Endometrium (tissue), 2 donors: ENCODE data around the gene HOXD3.

Experiments
- FAIRE-seq: peaks from 2 replicates; lab custom pipeline; 2012; peaks lifted over from hg19 to GRCh38; lab: Jason Lieb, UNC
- donor health status: control.
- donor health status: control.

HOXD3 gene

GRCh38 chr2:176121190-176122051, 35.7 kb upstream of the HOXD3 start:
- no peak for FAIRE-seq

- FAIRE-seq, result no peak
Measured at GRCh38 chr2:176122052-176122682, 34.9 kb upstream of the HOXD3 start.

DNA sequence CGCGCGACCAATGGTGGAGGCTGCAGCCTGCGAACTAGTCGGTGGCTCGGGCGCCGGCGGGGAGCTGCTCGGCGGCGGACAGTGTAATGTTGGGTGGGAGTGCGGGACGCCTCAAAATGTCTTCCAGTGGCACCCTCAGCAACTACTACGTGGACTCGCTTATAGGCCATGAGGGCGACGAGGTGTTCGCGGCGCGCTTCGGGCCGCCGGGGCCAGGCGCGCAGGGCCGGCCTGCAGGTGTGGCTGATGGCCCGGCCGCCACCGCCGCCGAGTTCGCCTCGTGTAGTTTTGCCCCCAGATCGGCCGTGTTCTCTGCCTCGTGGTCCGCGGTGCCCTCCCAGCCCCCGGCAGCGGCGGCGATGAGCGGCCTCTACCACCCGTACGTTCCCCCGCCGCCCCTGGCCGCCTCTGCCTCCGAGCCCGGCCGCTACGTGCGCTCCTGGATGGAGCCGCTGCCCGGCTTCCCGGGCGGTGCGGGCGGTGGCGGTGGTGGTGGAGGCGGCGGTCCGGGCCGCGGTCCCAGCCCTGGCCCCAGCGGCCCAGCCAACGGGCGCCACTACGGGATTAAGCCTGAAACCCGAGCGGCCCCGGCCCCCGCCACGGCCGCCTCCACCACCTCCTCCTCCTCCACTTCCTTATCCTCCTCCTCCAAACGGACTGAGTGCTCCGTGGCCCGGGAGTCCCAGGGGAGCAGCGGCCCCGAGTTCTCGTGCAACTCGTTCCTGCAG, 34.3 kb upstream of the HOXD3 start, which contains the start of gene HOXD9:
Gene HOXD9, plus strand, starts transcription at position 37 of the 728 bp plus-strand sequence. Its CDS starts 50 bp downstream, at position 87.
- FAIRE-seq, result no peak

GRCh38 chr2:176123411-176124109, 33.5 kb upstream of the HOXD3 start:
- FAIRE-seq, result no peak

- FAIRE-seq, result no peak
Measured at GRCh38 chr2:176124110-176124946, 32.8 kb upstream of the HOXD3 start.

DNA sequence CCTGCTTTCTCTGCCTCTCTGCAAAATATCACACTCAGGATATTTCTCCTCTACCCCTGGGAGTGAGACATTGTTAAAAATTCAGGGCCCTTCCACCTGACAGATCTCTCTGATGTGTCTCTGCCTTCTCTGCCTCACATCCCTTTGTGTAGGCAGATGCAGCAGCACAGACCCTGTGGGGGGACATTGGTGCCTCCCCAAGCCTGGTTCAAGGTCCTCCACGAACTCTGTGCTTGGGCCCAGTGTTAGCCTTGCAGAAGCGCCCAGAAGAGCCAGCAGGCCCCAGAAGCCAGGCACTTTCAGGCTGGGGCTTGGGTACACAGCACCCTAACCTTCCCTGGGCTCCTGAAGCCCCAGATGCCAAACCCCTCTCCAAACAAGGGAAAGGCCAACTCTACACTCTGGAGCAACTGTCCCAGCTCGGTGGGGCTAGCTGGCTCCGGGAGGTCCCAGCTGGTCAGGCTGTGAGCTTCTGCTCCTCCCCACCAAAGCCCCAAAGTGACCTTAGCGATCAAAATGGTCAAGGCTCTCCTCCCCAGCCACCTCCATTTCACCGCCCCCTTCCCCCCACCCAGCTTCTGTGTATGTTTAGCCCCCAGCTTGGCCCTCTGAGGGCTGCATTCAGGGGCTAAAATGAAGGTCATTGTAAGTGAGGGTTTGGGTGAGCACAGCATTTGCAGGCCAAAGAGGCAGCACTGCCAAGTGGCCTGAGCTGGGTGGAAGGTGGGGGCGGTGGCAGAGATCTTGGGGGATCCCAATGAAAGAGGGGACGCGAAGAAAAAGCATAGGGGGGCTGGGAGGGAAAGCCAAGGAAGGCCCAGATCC, 31.9 kb upstream of the HOXD3 start:
- no peak for FAIRE-seq

GRCh38 chr2:176125772-176126054, 31.4 kb upstream of the HOXD3 start:
- FAIRE-seq, result no peak

DNA sequence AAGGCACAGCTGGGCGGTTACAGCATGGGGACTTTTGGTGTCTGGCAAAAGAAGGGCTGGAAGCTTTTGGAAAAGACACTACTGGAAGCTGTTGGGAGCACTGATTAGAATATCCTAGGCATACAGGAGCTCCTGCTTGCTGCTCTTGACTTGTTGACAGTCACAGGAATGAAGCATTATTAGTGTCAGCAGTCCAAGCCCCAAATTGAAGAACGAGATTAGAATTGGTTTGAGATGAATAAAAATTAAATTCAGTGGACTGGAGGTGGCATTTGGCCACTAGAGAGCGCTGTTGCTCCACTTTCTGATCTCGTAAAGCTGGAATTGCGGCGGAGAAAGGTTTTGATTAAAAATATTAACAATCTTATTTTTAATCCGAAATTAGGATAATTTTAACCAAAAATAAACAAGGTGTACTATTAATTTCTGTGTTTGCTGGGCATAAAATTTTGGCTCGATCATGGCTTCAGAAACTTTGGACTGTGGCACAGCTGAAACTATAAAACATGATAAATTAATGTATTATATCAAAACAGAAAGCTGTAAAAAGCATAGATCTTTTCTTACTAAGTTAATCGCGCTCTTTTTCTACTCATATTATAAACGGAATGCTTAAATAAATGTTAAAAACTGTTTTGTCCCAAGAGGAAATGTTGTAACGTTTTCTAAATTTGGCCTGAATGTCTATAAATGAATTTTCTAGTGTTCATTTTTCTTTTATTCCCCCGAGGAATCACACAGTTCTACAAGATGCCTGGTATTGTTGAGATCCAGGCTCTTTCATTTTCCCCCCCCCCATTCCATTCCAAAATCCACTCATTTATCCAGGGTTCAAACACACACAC, 30.0 kb upstream of the HOXD3 start:
- FAIRE-seq, result peak; percentile 88

GRCh38 chr2:176127774-176128072, 29.4 kb upstream of the HOXD3 start:
- FAIRE-seq, result no peak

GRCh38 chr2:176128172-176128981, 28.7 kb upstream of the HOXD3 start:
- FAIRE-seq, result no peak

GRCh38 chr2:176128982-176129796, 27.9 kb upstream of the HOXD3 start, which contains the start of gene HOXD8:
HOXD8 (plus strand) TSS chr2:176129705; CDS start chr2:176130367, 662 bp downstream.
- FAIRE-seq, result no peak

- FAIRE-seq, result no peak
Measured at GRCh38 chr2:176129813-176130146, 27.3 kb upstream of the HOXD3 start.

GRCh38 chr2:176130147-176130956, 26.8 kb upstream of the HOXD3 start:
- no peak for FAIRE-seq

DNA sequence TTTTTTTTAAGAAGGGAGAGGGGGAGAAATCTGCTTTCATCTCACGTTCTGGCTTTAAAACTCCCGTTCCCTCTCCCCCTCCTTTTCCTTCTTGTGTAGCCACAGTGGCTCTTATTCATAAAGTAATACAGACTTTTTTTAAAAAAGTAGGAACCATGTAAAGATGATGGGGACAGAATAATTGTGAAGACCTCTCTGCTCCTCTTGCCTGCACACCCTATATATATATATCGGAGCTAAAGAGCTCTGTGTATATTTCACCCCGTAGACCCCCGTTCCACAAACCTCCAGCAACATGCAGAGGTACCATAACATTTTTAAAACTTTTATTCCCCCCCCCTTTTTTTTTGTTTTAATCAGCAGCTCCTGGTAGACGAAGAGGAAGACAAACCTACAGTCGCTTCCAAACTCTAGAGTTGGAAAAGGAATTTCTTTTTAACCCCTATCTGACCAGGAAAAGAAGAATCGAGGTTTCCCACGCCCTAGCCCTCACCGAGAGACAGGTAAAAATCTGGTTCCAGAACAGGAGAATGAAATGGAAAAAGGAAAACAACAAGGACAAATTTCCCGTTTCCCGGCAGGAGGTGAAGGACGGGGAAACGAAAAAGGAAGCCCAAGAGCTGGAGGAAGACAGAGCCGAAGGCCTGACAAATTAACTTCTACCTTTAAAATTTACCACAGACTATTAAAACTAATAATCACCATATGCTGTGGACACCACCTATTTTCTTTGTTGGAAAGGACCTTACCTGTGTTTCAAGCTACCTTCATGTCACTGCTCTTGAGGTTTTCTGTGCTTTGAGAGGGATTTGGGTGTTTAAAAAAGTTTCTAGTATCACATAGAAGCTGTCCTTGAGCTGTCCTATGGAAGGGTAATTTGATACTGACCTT, 25.9 kb upstream of the HOXD3 start:
- no peak for FAIRE-seq

GRCh38 chr2:176131848-176132158, 25.3 kb upstream of the HOXD3 start:
- FAIRE-seq, result peak; percentile 82
